ENCODE data around the gene ELF5.
A peak's percentile ranks its signal among the peaks of the same experiment; 100 is the strongest.

The ELF5 gene

DNA sequence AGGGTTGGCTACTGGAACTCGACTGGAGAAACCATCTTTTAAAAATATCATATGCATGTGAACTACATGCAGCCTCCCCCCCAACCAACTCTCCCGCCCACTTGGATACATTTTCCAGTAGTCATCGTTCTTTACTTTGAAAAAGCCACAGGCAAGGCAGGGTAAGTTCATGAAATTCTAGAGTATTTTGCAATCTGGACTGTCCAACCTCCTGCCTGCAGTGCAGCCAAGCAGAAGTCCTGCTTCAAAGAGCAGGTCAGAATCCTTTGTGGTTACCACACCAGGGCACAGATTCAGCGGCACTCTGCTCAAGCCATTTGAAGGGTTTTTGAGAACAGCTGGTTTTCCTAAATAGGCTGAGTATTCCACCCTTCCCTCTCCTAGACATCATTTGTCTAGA lies 12.1 kb downstream of the ELF5 start:
- H3K4me3 ChIP-seq (ENCODE audit: low read depth, low read length) = no peak overlapping the region
- TF ChIP-seq POLR2A (IDR thresholded peaks at IDR 0.05; ENCODE audit: extremely low read depth, insufficient read length) = no peak
- TF ChIP-seq, protein P1, sequence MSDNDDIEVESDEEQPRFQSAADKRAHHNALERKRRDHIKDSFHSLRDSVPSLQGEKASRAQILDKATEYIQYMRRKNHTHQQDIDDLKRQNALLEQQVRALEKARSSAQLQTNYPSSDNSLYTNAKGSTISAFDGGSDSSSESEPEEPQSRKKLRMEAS (IDR thresholded peaks at IDR 0.05; ENCODE audit: low read depth, low read length) = no peak
- TF ChIP-seq MYC (IDR thresholded peaks at IDR 0.05; ENCODE audit: low read depth, low read length) = no peak
- TF ChIP-seq, protein P2, sequence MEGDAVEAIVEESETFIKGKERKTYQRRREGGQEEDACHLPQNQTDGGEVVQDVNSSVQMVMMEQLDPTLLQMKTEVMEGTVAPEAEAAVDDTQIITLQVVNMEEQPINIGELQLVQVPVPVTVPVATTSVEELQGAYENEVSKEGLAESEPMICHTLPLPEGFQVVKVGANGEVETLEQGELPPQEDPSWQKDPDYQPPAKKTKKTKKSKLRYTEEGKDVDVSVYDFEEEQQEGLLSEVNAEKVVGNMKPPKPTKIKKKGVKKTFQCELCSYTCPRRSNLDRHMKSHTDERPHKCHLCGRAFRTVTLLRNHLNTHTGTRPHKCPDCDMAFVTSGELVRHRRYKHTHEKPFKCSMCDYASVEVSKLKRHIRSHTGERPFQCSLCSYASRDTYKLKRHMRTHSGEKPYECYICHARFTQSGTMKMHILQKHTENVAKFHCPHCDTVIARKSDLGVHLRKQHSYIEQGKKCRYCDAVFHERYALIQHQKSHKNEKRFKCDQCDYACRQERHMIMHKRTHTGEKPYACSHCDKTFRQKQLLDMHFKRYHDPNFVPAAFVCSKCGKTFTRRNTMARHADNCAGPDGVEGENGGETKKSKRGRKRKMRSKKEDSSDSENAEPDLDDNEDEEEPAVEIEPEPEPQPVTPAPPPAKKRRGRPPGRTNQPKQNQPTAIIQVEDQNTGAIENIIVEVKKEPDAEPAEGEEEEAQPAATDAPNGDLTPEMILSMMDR (IDR thresholded peaks at IDR 0.05; ENCODE audit: low read depth, low read length) = no peak
- peak; percentile 64 for DNase-seq (ENCODE audit: low read depth)

- H3K4me3 ChIP-seq (ENCODE audit: low read depth, low read length) = no peak overlapping the region
- TF ChIP-seq, protein P2 (IDR thresholded peaks at IDR 0.05; ENCODE audit: low read depth, low read length) = no peak
- TF ChIP-seq POLR2A (IDR thresholded peaks at IDR 0.05; ENCODE audit: extremely low read depth, insufficient read length) (no peak), MYC (IDR thresholded peaks at IDR 0.05; ENCODE audit: low read depth, low read length) (no peak)
- TF ChIP-seq, protein P1 (IDR thresholded peaks at IDR 0.05; ENCODE audit: low read depth, low read length) = no peak
These were observed 13.7 kb downstream of the ELF5 start for GRCh38 chr11:34499719-34500500.

DNA sequence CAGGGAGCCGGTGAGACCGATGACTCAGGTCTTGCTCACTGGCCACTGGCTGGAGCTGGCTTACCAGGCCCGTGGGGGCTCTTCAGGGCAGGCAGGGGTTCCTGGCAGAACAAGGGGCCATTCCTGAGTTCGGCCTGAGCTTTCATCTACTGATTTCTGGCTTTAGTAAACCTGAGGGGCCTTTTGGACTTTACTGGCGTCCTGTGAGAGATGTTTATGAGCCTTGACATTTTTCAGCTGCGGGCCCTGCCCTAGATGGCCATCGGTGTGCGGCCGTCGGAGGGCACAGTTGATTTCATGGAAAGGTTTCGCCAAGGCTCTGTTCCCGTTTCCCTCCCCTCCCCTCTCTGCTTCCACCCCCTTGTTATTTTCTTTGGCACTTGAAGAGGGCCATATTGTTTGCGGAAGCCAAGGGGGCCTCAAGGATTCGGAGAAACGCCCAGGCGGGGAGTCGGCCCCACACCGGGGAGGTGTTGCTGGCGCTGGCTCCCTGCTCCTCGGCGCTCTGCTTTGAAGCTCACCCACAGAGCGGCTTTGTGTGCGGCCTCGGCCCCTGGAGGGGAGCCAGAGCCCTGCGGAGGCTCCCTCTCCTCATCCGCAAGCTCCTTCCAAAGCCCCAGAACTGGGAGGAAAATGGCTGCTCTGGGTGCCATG lies 17.7 kb downstream of the ELF5 start:
- DNase-seq (ENCODE audit: low read depth) = no peak
- TF ChIP-seq MYC (IDR thresholded peaks at IDR 0.05; ENCODE audit: low read depth, low read length) (no peak), POLR2A (IDR thresholded peaks at IDR 0.05; ENCODE audit: extremely low read depth, insufficient read length) (no peak)
- TF ChIP-seq, protein P2 (IDR thresholded peaks at IDR 0.05; ENCODE audit: low read depth, low read length) = no peak
- TF ChIP-seq, protein P1 (IDR thresholded peaks at IDR 0.05; ENCODE audit: low read depth, low read length) = no peak
- no peak overlapping the region for H3K4me3 ChIP-seq (ENCODE audit: low read depth, low read length)

More at GRCh38 chr11:34499719-34500500, 13.7 kb downstream of the ELF5 start:
- DNase-seq (ENCODE audit: low read depth) = no peak

DNA sequence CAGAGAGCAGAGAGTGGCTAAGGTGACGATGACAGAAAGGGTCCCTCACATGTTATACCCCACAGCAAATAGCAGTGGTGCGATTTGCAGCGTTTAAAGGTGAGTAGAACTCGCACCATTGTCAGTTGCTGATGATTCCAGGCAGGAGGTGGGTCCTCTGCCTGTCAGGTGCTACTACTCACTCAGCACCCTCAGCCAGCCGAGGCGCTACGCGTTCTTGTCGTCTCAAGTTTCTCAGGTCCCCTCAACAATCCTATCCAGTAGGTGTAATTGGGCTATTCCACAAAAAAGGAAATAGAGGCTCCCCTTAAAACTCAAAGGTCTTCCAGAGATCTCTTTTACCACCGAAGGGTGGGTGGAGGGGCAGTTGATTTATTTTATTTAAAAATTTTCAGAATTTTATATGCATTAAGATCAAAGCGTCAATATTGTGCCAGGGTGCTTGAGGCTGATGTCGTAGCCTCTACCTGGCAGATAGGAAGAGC lies 18.3 kb downstream of the ELF5 start:
- DNase-seq (ENCODE audit: low read depth) = no peak
- H3K4me3 ChIP-seq (ENCODE audit: low read depth, low read length) = no peak overlapping the region
- TF ChIP-seq POLR2A (IDR thresholded peaks at IDR 0.05; ENCODE audit: extremely low read depth, insufficient read length) = no peak
- TF ChIP-seq MYC (IDR thresholded peaks at IDR 0.05; ENCODE audit: low read depth, low read length) = no peak
- TF ChIP-seq, protein P1 (IDR thresholded peaks at IDR 0.05; ENCODE audit: low read depth, low read length) = no peak
- TF ChIP-seq, protein P2 (IDR thresholded peaks at IDR 0.05; ENCODE audit: low read depth, low read length) = no peak

DNA sequence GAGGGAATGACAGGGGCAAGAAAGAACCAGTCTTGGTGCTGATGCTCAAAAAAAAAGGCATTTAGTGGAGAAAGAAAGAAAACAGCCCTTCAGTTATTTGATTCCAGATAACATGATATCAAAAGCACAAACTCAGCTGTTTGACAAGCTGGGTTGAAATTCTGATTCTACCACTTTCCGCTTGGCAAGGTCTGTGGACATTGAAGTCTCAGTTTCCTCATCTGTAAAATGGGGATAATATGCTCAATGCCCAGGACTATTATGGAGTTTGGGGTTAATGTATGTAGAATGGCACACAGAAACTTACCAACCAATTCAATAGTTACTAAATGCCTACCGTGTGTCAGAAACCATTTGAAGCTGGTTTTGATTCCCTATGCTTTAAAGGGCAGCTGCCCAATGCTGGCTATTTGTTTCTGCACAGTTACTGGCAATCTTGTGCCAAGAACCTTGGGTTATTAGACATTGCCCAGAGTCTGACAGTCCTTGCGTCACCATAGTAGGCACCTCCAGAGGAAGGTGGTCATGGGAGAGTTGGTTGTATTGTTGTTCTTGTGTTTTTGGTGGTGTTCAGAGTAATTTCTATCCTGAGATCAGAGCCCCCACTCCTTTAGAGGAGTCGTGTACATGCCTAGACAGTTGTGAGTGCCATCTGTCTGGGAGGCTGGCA lies 19.5 kb downstream of the ELF5 start:
- TF ChIP-seq, protein P2 (IDR thresholded peaks at IDR 0.05; ENCODE audit: low read depth, low read length) = no peak
- TF ChIP-seq, protein P1 (IDR thresholded peaks at IDR 0.05; ENCODE audit: low read depth, low read length) = no peak
- TF ChIP-seq POLR2A (IDR thresholded peaks at IDR 0.05; ENCODE audit: extremely low read depth, insufficient read length) (no peak), MYC (IDR thresholded peaks at IDR 0.05; ENCODE audit: low read depth, low read length) (no peak)
- DNase-seq (ENCODE audit: low read depth) = no peak
- H3K4me3 ChIP-seq (ENCODE audit: low read depth, low read length) = no peak overlapping the region

All from NB4 (cell line).